HCT116 (cell line): ENCODE data around the gene TMEFF2. TPM values are rescaled to one million over a fixed set of nuclear protein-coding genes. Genes with fewer than 3 reads are reported as not detected.

Experiments used
- ATAC-seq: fragments of 200-7000 bp; cut with Tn5 transposase; 2 replicates; pipeline ENCODE4 v1.9.1; 2020; ENCODE audit warnings: mild to moderate bottlenecking, moderate library complexity
- BruUV-seq: library from RNA; stranded (reverse); fragments of 400-500 nt; replicated peaks from 2 replicates; lab custom pipeline; 2021; lab: Mats Ljungman, UMichigan
- CTCF ChIA-PET: fragments of 300-600 bp; sonication (Branson Sonifier 250); formaldehyde crosslinking; loops from one replicate; lab custom pipeline; 2021; ENCODE audit warnings: antibody characterized with exemption; lab: Charles Lee
- POLR2A ChIA-PET: fragments of 300-600, 350-600 bp; sonication (Branson Sonifier 250); formaldehyde crosslinking; loops from one replicate; lab custom pipeline; 2021; ENCODE audit warnings: antibody characterized with exemption; lab: Charles Lee
- RAD21 ChIA-PET, 2 experiments: fragments of 300-600 bp; sonication (Branson Sonifier 250); formaldehyde crosslinking; loops; one replicate each; lab custom pipeline; 2023; ENCODE audit warnings: low total read pairs in 2 of 2; ENCODE audit not compliant: uncharacterized antibody in 2 of 2, unreplicated experiment in 2 of 2, low non-redundant PET in 1 of 2; lab: Charles Lee
- DNase-seq: peaks from one replicate; pipeline ENCODE4 v3.0.0-alpha.2; 2010; ENCODE audit warnings: low read depth, low spot score
- H2AFZ ChIP-seq: fragments of 200-600 bp; shearing (Covaris generic), sonication (generic); 2 replicates; pipeline ENCODE4 v1.6.1; 2017; ENCODE audit warnings: low read depth, mixed run types, mixed read lengths, antibody characterized with exemption, low read length; ENCODE audit not compliant: poor library complexity, severe bottlenecking
- H3K27ac ChIP-seq: 2 replicates; pipeline ENCODE4 v1.5.1; 2012; ENCODE audit warnings: low read depth, low read length
- H3K27me3 ChIP-seq: fragments of 200-600 bp; sonication (generic); 2 replicates; pipeline ENCODE4 v1.6.1; 2016; ENCODE audit warnings: mixed run types, low read length, mixed read lengths; ENCODE audit not compliant: insufficient read depth
- H3K36me3 ChIP-seq, 2 experiments: fragments of 200-500 bp in 1 of 2; fragments of 200-600 bp in 1 of 2; sonication (Bioruptor generic) in 1 of 2; sonication (generic) in 1 of 2; 2 replicates each; pipeline versions ENCODE4 v1.5.1 to v1.6.1; 2014 to 2016; ENCODE audit warnings: low read length in 2 of 2, inconsistent platforms in 1 of 2, mixed read lengths in 1 of 2, mixed run types in 1 of 2; ENCODE audit not compliant: insufficient read depth in 2 of 2, control insufficient read depth in 1 of 2
- H3K4me1 ChIP-seq, 2 experiments: fragments of 200-600 bp in 1 of 2; sonication (generic) in 1 of 2; 2 replicates each; pipeline versions ENCODE4 v1.5.1 to v1.6.1; 2012 to 2017; ENCODE audit warnings: low read length in 2 of 2, inconsistent platforms in 1 of 2, mild to moderate bottlenecking in 1 of 2, mixed read lengths in 1 of 2, mixed run types in 1 of 2, moderate library complexity in 1 of 2; ENCODE audit not compliant: insufficient read depth in 2 of 2, control insufficient read depth in 1 of 2
- H3K4me2 ChIP-seq: fragments of 200-600 bp; sonication (generic); 2 replicates; pipeline ENCODE4 v1.6.1; 2017; ENCODE audit warnings: mixed run types, low read length, mixed read lengths
- H3K4me3 ChIP-seq, 2 experiments: fragments of 200-600 bp in 1 of 2; sonication (generic) in 1 of 2; replicated peaks in 1 of 2; 2 replicates each; pipeline ENCODE4 v1.5.1; 2011 to 2016; ENCODE audit warnings: low read length in 2 of 2, control low read depth in 1 of 2, low read depth in 1 of 2, mild to moderate bottlenecking in 1 of 2, mixed read lengths in 1 of 2, mixed run types in 1 of 2
- H3K79me2 ChIP-seq: fragments of 200-600 bp; sonication (generic); 2 replicates; pipeline ENCODE4 v1.6.1; 2017; ENCODE audit warnings: mild to moderate bottlenecking, mixed run types, low read length, moderate library complexity, mixed read lengths; ENCODE audit not compliant: insufficient read depth
- H3K9ac ChIP-seq: fragments of 200-600 bp; sonication (generic); 2 replicates; pipeline ENCODE4 v1.6.1; 2016; ENCODE audit warnings: low read length, mixed read lengths
- H3K9me2 ChIP-seq: fragments of 200-600 bp; sonication (generic), shearing (Covaris generic); 2 replicates; pipeline ENCODE4 v1.6.1; 2017; ENCODE audit warnings: mixed run types, mild to moderate bottlenecking, moderate library complexity; ENCODE audit not compliant: insufficient read depth
- H3K9me3 ChIP-seq, 2 experiments: fragments of 200-500 bp in 1 of 2; fragments of 200-600 bp in 1 of 2; sonication (Bioruptor generic) in 1 of 2; sonication (generic) in 1 of 2; 2 replicates each; pipeline ENCODE4 v1.6.1; 2014 to 2017; ENCODE audit warnings: low read length in 2 of 2, mixed read lengths in 2 of 2, inconsistent platforms in 1 of 2, low read depth in 1 of 2, mild to moderate bottlenecking in 1 of 2, mixed run types in 1 of 2, moderate library complexity in 1 of 2; ENCODE audit not compliant: control insufficient read depth in 1 of 2, insufficient read depth in 1 of 2
- H4K20me1 ChIP-seq: fragments of 200-600 bp; sonication (generic), shearing (Covaris generic); 2 replicates; pipeline ENCODE4 v1.6.1; 2017; ENCODE audit warnings: mixed run types, mild to moderate bottlenecking, moderate library complexity; ENCODE audit not compliant: insufficient read depth
- CBX3 ChIP-seq: IDR thresholded peaks from 2 replicates; pipeline ENCODE4 v1.6.1; 2012; ENCODE audit warnings: low read depth
- CEBPB ChIP-seq: IDR thresholded peaks from 2 replicates; pipeline ENCODE4 v1.6.1; 2012; ENCODE audit warnings: low read depth
- ELF1 ChIP-seq: IDR thresholded peaks from 2 replicates; pipeline ENCODE4 v1.6.1; 2012; ENCODE audit warnings: low read depth, borderline replicate concordance
- EZH2 ChIP-seq: fragments of 200-600 bp; sonication (generic); IDR thresholded peaks from 2 replicates; pipeline ENCODE4 v1.6.1; 2017; ENCODE audit warnings: antibody characterized with exemption, mixed run types
- EZH2phosphoT487 ChIP-seq: fragments of 200-600 bp; IDR thresholded peaks from 2 replicates; pipeline ENCODE4 v1.6.1; 2018; ENCODE audit warnings: antibody characterized with exemption, borderline replicate concordance
- FOSL1 ChIP-seq: IDR thresholded peaks from 2 replicates; pipeline ENCODE4 v1.6.1; 2012; ENCODE audit warnings: low read depth
- JUND ChIP-seq: IDR thresholded peaks from 2 replicates; pipeline ENCODE4 v1.6.1; 2012
- POLR2A ChIP-seq: IDR thresholded peaks from 2 replicates; pipeline ENCODE4 v1.7.0; 2011; ENCODE audit warnings: borderline replicate concordance; ENCODE audit not compliant: insufficient read depth, insufficient read length; ENCODE audit errors: extremely low read depth
- POLR2AphosphoS5 ChIP-seq: IDR thresholded peaks from 2 replicates; pipeline ENCODE4 v1.6.1; 2011; ENCODE audit warnings: mild to moderate bottlenecking, low read depth, low read length, moderate library complexity
- RAD21 ChIP-seq: IDR thresholded peaks from 2 replicates; pipeline ENCODE4 v1.6.1; 2012; ENCODE audit warnings: low read depth, mild to moderate bottlenecking
- REST ChIP-seq: IDR thresholded peaks from 2 replicates; pipeline ENCODE4 v1.6.1; 2012; ENCODE audit warnings: low read depth
- SP1 ChIP-seq: IDR thresholded peaks from 2 replicates; pipeline ENCODE4 v1.6.1; 2012; ENCODE audit warnings: low read depth
- SRF ChIP-seq: IDR thresholded peaks from 2 replicates; pipeline ENCODE4 v1.6.1; 2012; ENCODE audit warnings: low read depth
- YY1 ChIP-seq: IDR thresholded peaks from 2 replicates; pipeline ENCODE4 v1.6.1; 2011; ENCODE audit warnings: low read length, low read depth, moderate library complexity, mild to moderate bottlenecking; ENCODE audit not compliant: insufficient replicate concordance; ENCODE audit errors: extremely low read depth
- ZFX ChIP-seq: fragments of 450-650 bp; IDR thresholded peaks from 2 replicates; pipeline ENCODE4 v1.6.1; 2017
- intact Hi-C: fragments of 100-400 bp; cut with micrococcal nuclease; formaldehyde crosslinking; loops from 2 replicates; pipeline ENCODE4 v1.10.0; 2022
- total RNA-seq: library from RNA; stranded (reverse); gene quantifications from one replicate; pipeline ENCODE4 v1.2.1, GENCODE V29; 2021; ENCODE audit not compliant: unreplicated experiment
- TF ChIP-seq, protein P1 (sequence below): IDR thresholded peaks from 2 replicates; pipeline ENCODE4 v1.6.1; 2011; ENCODE audit warnings: mild to moderate bottlenecking, low read length, moderate library complexity; ENCODE audit not compliant: insufficient replicate concordance; ENCODE audit errors: extremely low read depth
- TF ChIP-seq, protein P2 (sequence below), 3 experiments: fragments of 200-600 bp in 1 of 3; sonication (generic) in 1 of 3; IDR thresholded peaks in 2 of 3; conservative IDR thresholded peaks in 1 of 3; 2 replicates each; pipeline ENCODE4 v1.5.1; 2012 to 2017; ENCODE audit warnings: low read depth in 2 of 3, low read length in 2 of 3, antibody characterized with exemption in 1 of 3, borderline replicate concordance in 1 of 3, control low read depth in 1 of 3, mild to moderate bottlenecking in 1 of 3, mixed read lengths in 1 of 3, mixed run types in 1 of 3, moderate library complexity in 1 of 3; ENCODE audit not compliant: insufficient read depth in 1 of 3
- TF ChIP-seq, protein P3 (sequence below): IDR thresholded peaks from 2 replicates; pipeline ENCODE4 v1.6.1; 2012

Gene TMEFF2
- total RNA-seq, 1 experiment from 2014 or later, result not detected

- peak overlapping the region; percentile 27 for H2AFZ ChIP-seq
- BruUV-seq, result no TSS peak
- H3K4me2 ChIP-seq, result no peak overlapping the region
- DNase-seq (no peak), ATAC-seq (no peak)
- no peak overlapping the region for H3K27ac ChIP-seq
- no peaks in the 10 kb centered on the region for H3K79me2 ChIP-seq
- RAD21 ChIA-PET, result no interaction called here
- no peaks in the 10 kb centered on the region for H3K4me1 ChIP-seq
- no peaks in the 10 kb centered on the region for H3K9me2 ChIP-seq
- intact Hi-C loops, result no loop called here
- H3K9ac ChIP-seq, result no peak overlapping the region
- no peak for TF ChIP-seq EZH2
- TF ChIP-seq JUND, result no peak
- TF ChIP-seq POLR2A, result no peak
- TF ChIP-seq, protein P1, sequence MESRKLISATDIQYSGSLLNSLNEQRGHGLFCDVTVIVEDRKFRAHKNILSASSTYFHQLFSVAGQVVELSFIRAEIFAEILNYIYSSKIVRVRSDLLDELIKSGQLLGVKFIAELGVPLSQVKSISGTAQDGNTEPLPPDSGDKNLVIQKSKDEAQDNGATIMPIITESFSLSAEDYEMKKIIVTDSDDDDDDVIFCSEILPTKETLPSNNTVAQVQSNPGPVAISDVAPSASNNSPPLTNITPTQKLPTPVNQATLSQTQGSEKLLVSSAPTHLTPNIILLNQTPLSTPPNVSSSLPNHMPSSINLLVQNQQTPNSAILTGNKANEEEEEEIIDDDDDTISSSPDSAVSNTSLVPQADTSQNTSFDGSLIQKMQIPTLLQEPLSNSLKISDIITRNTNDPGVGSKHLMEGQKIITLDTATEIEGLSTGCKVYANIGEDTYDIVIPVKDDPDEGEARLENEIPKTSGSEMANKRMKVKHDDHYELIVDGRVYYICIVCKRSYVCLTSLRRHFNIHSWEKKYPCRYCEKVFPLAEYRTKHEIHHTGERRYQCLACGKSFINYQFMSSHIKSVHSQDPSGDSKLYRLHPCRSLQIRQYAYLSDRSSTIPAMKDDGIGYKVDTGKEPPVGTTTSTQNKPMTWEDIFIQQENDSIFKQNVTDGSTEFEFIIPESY, result no peak
- no peak for TF ChIP-seq RAD21
- no peak for TF ChIP-seq POLR2AphosphoS5
- TF ChIP-seq SP1, result no peak
- no peak for TF ChIP-seq EZH2phosphoT487
- no peak for TF ChIP-seq CEBPB
- TF ChIP-seq, protein P2, sequence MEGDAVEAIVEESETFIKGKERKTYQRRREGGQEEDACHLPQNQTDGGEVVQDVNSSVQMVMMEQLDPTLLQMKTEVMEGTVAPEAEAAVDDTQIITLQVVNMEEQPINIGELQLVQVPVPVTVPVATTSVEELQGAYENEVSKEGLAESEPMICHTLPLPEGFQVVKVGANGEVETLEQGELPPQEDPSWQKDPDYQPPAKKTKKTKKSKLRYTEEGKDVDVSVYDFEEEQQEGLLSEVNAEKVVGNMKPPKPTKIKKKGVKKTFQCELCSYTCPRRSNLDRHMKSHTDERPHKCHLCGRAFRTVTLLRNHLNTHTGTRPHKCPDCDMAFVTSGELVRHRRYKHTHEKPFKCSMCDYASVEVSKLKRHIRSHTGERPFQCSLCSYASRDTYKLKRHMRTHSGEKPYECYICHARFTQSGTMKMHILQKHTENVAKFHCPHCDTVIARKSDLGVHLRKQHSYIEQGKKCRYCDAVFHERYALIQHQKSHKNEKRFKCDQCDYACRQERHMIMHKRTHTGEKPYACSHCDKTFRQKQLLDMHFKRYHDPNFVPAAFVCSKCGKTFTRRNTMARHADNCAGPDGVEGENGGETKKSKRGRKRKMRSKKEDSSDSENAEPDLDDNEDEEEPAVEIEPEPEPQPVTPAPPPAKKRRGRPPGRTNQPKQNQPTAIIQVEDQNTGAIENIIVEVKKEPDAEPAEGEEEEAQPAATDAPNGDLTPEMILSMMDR (IDR thresholded peaks at IDR 0.05 in 2 of 3, conservative IDR thresholded peaks at IDR 0.05 in 1 of 3; ENCODE audit: borderline replicate concordance in 1 of 3, insufficient read depth in 1 of 3, low read depth in 2 of 3, low read length in 2 of 3), result no peak
- TF ChIP-seq REST, result no peak
- TF ChIP-seq CBX3, result no peak
- TF ChIP-seq YY1, result no peak
- TF ChIP-seq, protein P3, sequence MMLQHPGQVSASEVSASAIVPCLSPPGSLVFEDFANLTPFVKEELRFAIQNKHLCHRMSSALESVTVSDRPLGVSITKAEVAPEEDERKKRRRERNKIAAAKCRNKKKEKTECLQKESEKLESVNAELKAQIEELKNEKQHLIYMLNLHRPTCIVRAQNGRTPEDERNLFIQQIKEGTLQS, result no peak
- no peak for TF ChIP-seq FOSL1
- TF ChIP-seq ELF1, result no peak
- no peak for TF ChIP-seq ZFX
- TF ChIP-seq SRF, result no peak
- H4K20me1 ChIP-seq, result no peaks in the 10 kb centered on the region
- H3K9me3 ChIP-seq, result no peaks in the 10 kb centered on the region
- H3K36me3 ChIP-seq, result no peaks in the 10 kb centered on the region
- no peaks in the 10 kb centered on the region for H3K27me3 ChIP-seq
- CTCF ChIA-PET, result no interaction called here
- H3K4me3 ChIP-seq, result no peak overlapping the region
- POLR2A ChIA-PET, result no interaction called here
Measured at GRCh38 chr2:191907091-191907490, 287.6 kb downstream of the TMEFF2 start.
